HG02678 (cell line): ENCODE results near the gene EMID1.

Experiments
- ATAC-seq: cut with Tn5 transposase; IDR thresholded peaks from one replicate; pipeline ENCODE4 v1.9.1; 2021; ENCODE audit warnings: mild to moderate bottlenecking, moderate library complexity; ENCODE audit not compliant: unreplicated experiment

The EMID1 gene

GRCh38 chr22:29205594-29206371 lies at the start of gene EMID1:
TSS of gene EMID1 (plus strand) at chr22:29205896. CDS start at chr22:29206039, 143 bp downstream.
- ATAC-seq, result no peak

GRCh38 chr22:29155966-29156365 lies 49.7 kb upstream of the EMID1 start:
- ATAC-seq, result no peak

GRCh38 chr22:29156507-29156906 lies 49.2 kb upstream of the EMID1 start:
- ATAC-seq, result peak; percentile 57

GRCh38 chr22:29157759-29158535 lies 47.7 kb upstream of the EMID1 start:
- ATAC-seq, result no peak

- ATAC-seq, result no peak
These were observed 47.1 kb upstream of the EMID1 start for GRCh38 chr22:29158546-29158945.

GRCh38 chr22:29163808-29164207 lies 41.9 kb upstream of the EMID1 start:
- ATAC-seq, result no peak

GRCh38 chr22:29165321-29166060 lies 40.2 kb upstream of the EMID1 start:
- ATAC-seq, result no peak

GRCh38 chr22:29166180-29166579 lies 39.5 kb upstream of the EMID1 start:
- no peak for ATAC-seq

- peak; percentile 90 for ATAC-seq
These were observed 38.4 kb upstream of the EMID1 start for GRCh38 chr22:29167032-29167911.

GRCh38 chr22:29171721-29172120 lies 34.0 kb upstream of the EMID1 start:
- ATAC-seq, result no peak

GRCh38 chr22:29172216-29172615 lies 33.5 kb upstream of the EMID1 start:
- no peak for ATAC-seq

- ATAC-seq, result no peak
These were observed 30.3 kb upstream of the EMID1 start for GRCh38 chr22:29175312-29175835.

- ATAC-seq, result no peak
These were observed 21.5 kb upstream of the EMID1 start for GRCh38 chr22:29183971-29184848.

GRCh38 chr22:29184849-29185490 lies 20.7 kb upstream of the EMID1 start:
- no peak for ATAC-seq

- no peak for ATAC-seq
These were observed 19.4 kb upstream of the EMID1 start for GRCh38 chr22:29186302-29186701.

GRCh38 chr22:29187831-29188230 lies 17.9 kb upstream of the EMID1 start:
- no peak for ATAC-seq

GRCh38 chr22:29190051-29190450 lies 15.6 kb upstream of the EMID1 start:
- ATAC-seq, result no peak

- no peak for ATAC-seq
These were observed 14.8 kb upstream of the EMID1 start for GRCh38 chr22:29190918-29191317.

GRCh38 chr22:29193021-29193420 lies 12.7 kb upstream of the EMID1 start:
- ATAC-seq, result no peak
